Activated naive CD8-positive, alpha-beta T cell (primary cell): ENCODE data around the gene OR6B3.
"Not testable (repeated sequence)": the region's sequence is repeated elsewhere in the genome, so short reads cannot be mapped to it uniquely, and the experiment has no call there.

Experiments
- H3K27ac Mint-ChIP-seq: one replicate; pipeline ENCODE4 v1.8.0; 2021; ENCODE audit warnings: mixed read lengths
- H3K27me3 Mint-ChIP-seq: one replicate; pipeline ENCODE4 v1.8.0; 2021; ENCODE audit warnings: mixed read lengths
- H3K36me3 Mint-ChIP-seq: one replicate; pipeline ENCODE4 v1.8.0; 2021; ENCODE audit warnings: mixed read lengths
- H3K4me1 Mint-ChIP-seq: one replicate; pipeline ENCODE4 v1.8.0; 2021; ENCODE audit warnings: low read depth, mixed read lengths
- H3K4me3 Mint-ChIP-seq: one replicate; pipeline ENCODE4 v1.8.0; 2021; ENCODE audit warnings: mild to moderate bottlenecking, mixed read lengths
- H3K9me3 Mint-ChIP-seq: one replicate; pipeline ENCODE4 v1.8.0; 2021; ENCODE audit warnings: low read depth, mixed read lengths

The OR6B3 gene

DNA sequence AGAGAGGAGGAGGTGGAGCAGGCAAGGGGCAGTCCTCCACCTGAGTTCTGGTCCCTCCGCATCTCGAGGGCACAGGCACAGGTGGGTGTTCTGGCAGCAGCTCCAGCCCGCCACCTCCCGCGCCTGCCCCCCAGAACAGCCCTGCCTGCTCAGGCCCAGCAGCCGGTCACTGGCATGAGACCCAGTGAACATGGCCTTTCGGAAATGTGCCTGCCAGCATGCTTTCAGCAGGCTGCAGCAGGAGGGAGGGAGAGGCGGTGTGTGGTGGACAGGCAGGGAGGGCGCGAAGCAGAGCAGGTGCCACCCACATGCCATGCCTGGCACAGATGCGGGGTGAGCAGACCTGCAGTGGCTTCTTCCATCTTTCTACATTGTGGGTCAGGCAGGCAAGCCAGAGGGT is 3.4 kb upstream of the OR6B3 start:
- no peaks in the 10 kb centered on the region for H3K36me3 Mint-ChIP-seq
- no peak overlapping the region for H3K27ac Mint-ChIP-seq
- no peak overlapping the region for H3K4me3 Mint-ChIP-seq
- peaks cover 2% of the 10 kb centered on the region for H3K4me1 Mint-ChIP-seq
- H3K9me3 Mint-ChIP-seq, result no peaks in the 10 kb centered on the region
- peaks cover 33% of the 10 kb centered on the region for H3K27me3 Mint-ChIP-seq

DNA sequence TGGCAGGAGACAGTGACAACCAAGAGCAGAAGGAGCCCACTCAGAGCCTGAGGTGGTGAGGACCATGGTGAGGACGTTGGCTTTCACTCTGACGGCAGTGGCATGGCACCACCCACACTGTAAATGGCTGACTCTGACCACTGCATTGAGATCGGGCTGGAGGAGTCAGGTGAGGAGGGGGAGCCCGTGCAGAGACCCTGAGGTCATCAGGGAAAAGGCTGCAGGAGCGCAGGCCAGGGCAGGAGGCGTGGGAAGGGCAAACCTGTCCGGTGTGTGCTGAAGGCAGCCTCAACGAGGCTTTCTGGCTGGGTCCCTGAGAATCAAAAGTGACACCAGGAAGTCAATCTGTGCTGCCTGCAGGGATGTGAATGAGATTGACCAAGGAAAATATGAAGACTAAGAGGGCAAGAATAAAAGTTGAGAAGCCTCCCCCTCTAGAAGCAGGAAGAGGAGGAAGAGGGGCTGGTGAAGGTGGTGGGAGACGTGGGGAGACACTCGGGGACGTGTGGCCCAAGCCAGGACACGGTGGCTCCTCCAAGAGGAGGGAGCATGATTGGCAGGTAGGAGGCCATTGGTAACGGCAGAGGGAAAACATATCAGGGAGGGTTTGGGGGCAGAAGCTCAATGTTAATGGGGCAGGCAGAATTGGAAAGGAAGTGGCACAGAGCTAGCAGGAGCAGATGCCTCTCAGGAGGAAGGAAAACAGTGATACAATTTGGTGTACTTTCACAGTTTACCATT is 2.0 kb upstream of the OR6B3 start:
- no peak overlapping the region for H3K27ac Mint-ChIP-seq
- H3K9me3 Mint-ChIP-seq, result no peaks in the 10 kb centered on the region
- peaks cover 31% of the 10 kb centered on the region for H3K27me3 Mint-ChIP-seq
- no peak overlapping the region for H3K4me3 Mint-ChIP-seq
- no peaks in the 10 kb centered on the region for H3K4me1 Mint-ChIP-seq
- no peaks in the 10 kb centered on the region for H3K36me3 Mint-ChIP-seq

GRCh38 chr2:240052524-240052923 is 797 bp downstream of the OR6B3 start:
- H3K4me1 Mint-ChIP-seq, result no peaks in the 10 kb centered on the region
- no peak overlapping the region for H3K27ac Mint-ChIP-seq
- H3K27me3 Mint-ChIP-seq, result peaks cover 36% of the 10 kb centered on the region
- no peaks in the 10 kb centered on the region for H3K36me3 Mint-ChIP-seq
- no peaks in the 10 kb centered on the region for H3K9me3 Mint-ChIP-seq
- H3K4me3 Mint-ChIP-seq, result no peak overlapping the region

DNA sequence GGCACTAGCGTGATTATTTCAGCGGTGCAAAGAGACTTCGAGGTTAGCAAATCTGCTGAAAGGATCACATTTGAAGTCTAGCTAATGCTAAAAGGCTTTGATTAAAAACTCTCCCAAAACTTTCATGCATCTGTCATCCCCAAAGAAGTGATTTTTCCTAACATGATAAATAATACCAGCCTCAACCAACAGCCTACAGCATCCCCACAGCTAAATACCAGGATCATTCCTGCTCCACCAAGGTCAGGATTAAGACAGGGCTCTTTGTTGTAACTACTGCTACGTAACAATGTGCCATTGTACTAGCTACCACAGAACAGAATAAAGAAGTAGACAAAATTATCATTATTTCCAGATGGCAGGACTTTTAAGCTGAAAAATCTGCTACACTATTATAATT is 1.6 kb downstream of the OR6B3 start:
- Mint-ChIP-seq H3K36me3 (no peaks in the 10 kb centered on the region), H3K27ac (no peak overlapping the region), H3K4me1 (no peaks in the 10 kb centered on the region), H3K9me3 (no peaks in the 10 kb centered on the region), H3K4me3 (no peak overlapping the region), H3K27me3 (peaks cover 33% of the 10 kb centered on the region)

- Mint-ChIP-seq H3K27me3 (peaks cover 28% of the 10 kb centered on the region), H3K4me3 (no peak overlapping the region), H3K9me3 (no peaks in the 10 kb centered on the region)
Observed at GRCh38 chr2:240050278-240050677, 3.0 kb downstream of the OR6B3 start.

GRCh38 chr2:240048237-240048636 is 5.1 kb downstream of the OR6B3 start:
- H3K27ac Mint-ChIP-seq, result no peak overlapping the region
- H3K4me3 Mint-ChIP-seq, result no peak overlapping the region
- peaks cover 19% of the 10 kb centered on the region for H3K27me3 Mint-ChIP-seq
- no peaks in the 10 kb centered on the region for H3K4me1 Mint-ChIP-seq
- H3K36me3 Mint-ChIP-seq, result no peaks in the 10 kb centered on the region
- no peaks in the 10 kb centered on the region for H3K9me3 Mint-ChIP-seq

More at GRCh38 chr2:240050278-240050677, 3.0 kb downstream of the OR6B3 start:
- H3K36me3 Mint-ChIP-seq, result no peaks in the 10 kb centered on the region
- no peak overlapping the region for H3K27ac Mint-ChIP-seq
- H3K4me1 Mint-ChIP-seq, result no peaks in the 10 kb centered on the region

DNA sequence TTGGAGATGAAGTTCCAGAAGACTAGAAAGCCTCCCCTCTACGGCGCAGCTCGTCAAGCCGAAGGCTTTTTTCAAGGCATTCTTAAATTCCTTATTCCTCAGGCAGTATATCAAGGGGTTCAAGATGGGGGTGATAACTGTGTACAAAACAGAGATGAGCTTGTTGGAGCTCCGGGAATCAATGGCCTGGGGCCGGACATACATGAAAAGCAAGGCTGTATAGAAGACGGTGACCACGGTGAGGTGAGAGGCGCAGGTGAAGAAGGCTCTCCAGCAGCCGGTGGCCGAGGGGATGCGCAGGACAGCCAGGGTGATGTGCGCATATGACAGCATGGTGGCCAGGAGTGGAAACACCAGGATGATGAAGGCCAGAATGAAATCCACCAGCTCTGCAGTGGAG is 8.2 kb downstream of the OR6B3 start:
- Mint-ChIP-seq H3K27ac (no peak overlapping the region), H3K27me3 (peaks cover 19% of the 10 kb centered on the region), H3K36me3 (no peaks in the 10 kb centered on the region), H3K4me3 (no peak overlapping the region), H3K9me3 (no peaks in the 10 kb centered on the region), H3K4me1 (no peaks in the 10 kb centered on the region)

DNA sequence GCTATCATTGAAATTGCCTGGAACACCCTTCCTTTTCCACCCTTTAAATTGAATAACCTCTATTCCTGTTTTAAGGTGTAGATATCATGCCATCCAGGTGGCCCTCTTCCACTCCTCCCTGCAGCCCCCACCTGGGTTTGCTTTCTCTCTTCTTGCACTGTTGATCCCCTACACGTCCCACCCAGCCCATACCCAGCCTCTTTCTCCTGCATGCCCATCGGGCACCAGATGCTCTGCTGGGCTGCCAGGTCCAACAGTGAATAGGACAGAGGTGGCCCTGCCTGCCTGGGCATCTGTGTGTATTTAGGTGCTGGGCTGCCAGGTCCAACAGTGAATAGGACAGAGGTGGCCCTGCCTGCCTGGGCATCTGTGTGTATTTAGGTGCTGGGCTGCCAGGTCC is 9.2 kb downstream of the OR6B3 start:
- not testable (repeated sequence) for H3K9me3 Mint-ChIP-seq, H3K4me3 Mint-ChIP-seq, H3K27ac Mint-ChIP-seq, H3K36me3 Mint-ChIP-seq, H3K4me1 Mint-ChIP-seq
- peaks cover 19% of the 10 kb centered on the region for H3K27me3 Mint-ChIP-seq

- no peak overlapping the region for H3K27ac Mint-ChIP-seq
- H3K9me3 Mint-ChIP-seq, result no peaks in the 10 kb centered on the region
- no peaks in the 10 kb centered on the region for H3K4me1 Mint-ChIP-seq
- H3K36me3 Mint-ChIP-seq, result no peaks in the 10 kb centered on the region
- H3K4me3 Mint-ChIP-seq, result no peak overlapping the region
- H3K27me3 Mint-ChIP-seq, result peaks cover 17% of the 10 kb centered on the region
Observed at GRCh38 chr2:240043279-240043989, 9.9 kb downstream of the OR6B3 start.

GRCh38 chr2:240042740-240043139 is 10.6 kb downstream of the OR6B3 start:
- no peaks in the 10 kb centered on the region for H3K9me3 Mint-ChIP-seq
- H3K36me3 Mint-ChIP-seq, result no peaks in the 10 kb centered on the region
- H3K4me1 Mint-ChIP-seq, result no peaks in the 10 kb centered on the region
- no peak overlapping the region for H3K27ac Mint-ChIP-seq
- H3K4me3 Mint-ChIP-seq, result no peak overlapping the region
- H3K27me3 Mint-ChIP-seq, result peaks cover 17% of the 10 kb centered on the region

- H3K4me3 Mint-ChIP-seq, result no peak overlapping the region
- peaks cover 22% of the 10 kb centered on the region for H3K27me3 Mint-ChIP-seq
- no peaks in the 10 kb centered on the region for H3K36me3 Mint-ChIP-seq
- no peak overlapping the region for H3K27ac Mint-ChIP-seq
- no peaks in the 10 kb centered on the region for H3K4me1 Mint-ChIP-seq
- no peaks in the 10 kb centered on the region for H3K9me3 Mint-ChIP-seq
Observed at GRCh38 chr2:240041363-240041762, 12.0 kb downstream of the OR6B3 start.

- H3K27ac Mint-ChIP-seq, result no peak overlapping the region
- no peaks in the 10 kb centered on the region for H3K36me3 Mint-ChIP-seq
- H3K27me3 Mint-ChIP-seq, result peaks cover 25% of the 10 kb centered on the region
- no peaks in the 10 kb centered on the region for H3K4me1 Mint-ChIP-seq
- no peak overlapping the region for H3K4me3 Mint-ChIP-seq
- H3K9me3 Mint-ChIP-seq, result no peaks in the 10 kb centered on the region
Observed at GRCh38 chr2:240037358-240037757, 16.0 kb downstream of the OR6B3 start.

GRCh38 chr2:240033330-240033678 is 20.0 kb downstream of the OR6B3 start:
- no peak overlapping the region for H3K27ac Mint-ChIP-seq

DNA sequence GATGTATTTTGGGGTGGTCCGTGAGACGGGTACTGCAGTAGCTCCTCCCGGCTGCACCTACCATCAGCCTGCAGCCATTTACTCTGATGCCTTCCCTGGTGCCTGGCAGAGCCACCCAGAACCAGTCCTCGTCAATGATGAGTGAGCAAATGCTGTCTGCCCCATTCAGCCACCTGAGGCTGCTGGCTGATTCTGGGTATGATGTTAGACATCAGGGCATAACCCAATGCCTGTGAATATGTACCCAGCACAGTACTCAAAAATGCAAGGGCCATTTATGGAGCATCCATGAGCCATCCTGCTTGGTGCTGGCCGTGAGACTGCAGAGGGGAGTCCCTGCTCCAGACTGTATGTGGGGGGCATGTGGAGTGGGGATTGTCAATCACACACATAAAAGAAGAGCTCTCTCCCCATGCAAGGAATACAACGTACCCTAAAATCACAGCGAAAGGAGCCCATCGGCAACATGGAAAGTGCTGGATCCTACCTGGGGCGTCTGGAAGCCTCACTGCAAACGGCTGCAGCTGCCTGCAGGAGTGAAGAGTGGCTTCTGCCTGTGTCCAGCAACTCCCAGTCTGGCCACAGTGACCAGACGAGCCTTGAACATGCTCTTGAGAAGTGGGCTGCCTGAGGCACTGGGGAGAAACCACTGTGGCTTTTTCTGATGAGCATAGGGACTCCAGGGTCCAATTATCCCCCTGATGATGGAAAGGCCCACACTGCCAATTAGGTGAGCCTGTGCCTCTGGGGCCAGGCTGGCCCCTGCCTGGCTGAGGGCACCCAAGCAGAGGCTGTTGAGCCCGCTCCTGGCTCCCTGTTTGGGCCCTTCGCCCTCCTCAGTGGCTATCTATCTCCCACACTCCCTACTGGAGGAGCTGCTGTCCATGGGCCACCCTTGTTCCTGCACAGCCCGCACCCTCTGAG is 20.7 kb downstream of the OR6B3 start:
- no peaks in the 10 kb centered on the region for H3K9me3 Mint-ChIP-seq
- H3K27ac Mint-ChIP-seq, result no peak overlapping the region
- no peak overlapping the region for H3K4me3 Mint-ChIP-seq
- no peaks in the 10 kb centered on the region for H3K36me3 Mint-ChIP-seq
- H3K4me1 Mint-ChIP-seq, result no peaks in the 10 kb centered on the region
- peaks cover 26% of the 10 kb centered on the region for H3K27me3 Mint-ChIP-seq

More at GRCh38 chr2:240033330-240033678, 20.0 kb downstream of the OR6B3 start:
- H3K9me3 Mint-ChIP-seq, result no peaks in the 10 kb centered on the region
- peaks cover 28% of the 10 kb centered on the region for H3K27me3 Mint-ChIP-seq
- no peak overlapping the region for H3K4me3 Mint-ChIP-seq
- H3K4me1 Mint-ChIP-seq, result no peaks in the 10 kb centered on the region
- H3K36me3 Mint-ChIP-seq, result no peaks in the 10 kb centered on the region
